NCI-H2196 treated with DMSO at 0.1 percent for 48 hours (cell line): Measurements from ENCODE around the gene SLC4A7.

Source experiments
- DNase-seq: peaks from one replicate; lab custom pipeline; 2025; ENCODE audit not compliant: unreplicated experiment; lab: John Stamatoyannopoulos, UW

The SLC4A7 gene

GRCh38 chr3:27326629-27327545 lies 157.3 kb downstream of the SLC4A7 start:
- no peak for DNase-seq

- no peak for DNase-seq
Observed at GRCh38 chr3:27326202-27326601, 158.0 kb downstream of the SLC4A7 start.

GRCh38 chr3:27325419-27325818 lies 158.8 kb downstream of the SLC4A7 start:
- DNase-seq = no peak

- no peak for DNase-seq
Observed at GRCh38 chr3:27324686-27325085, 159.5 kb downstream of the SLC4A7 start.

- DNase-seq = no peak
Observed at GRCh38 chr3:27323087-27323570, 161.1 kb downstream of the SLC4A7 start.
